ENCODE data around the gene LRRN1.

GRCh38 chr3:3875491-3875890 is 76.3 kb downstream of the LRRN1 start:
- TF ChIP-seq CTCF (conservative IDR thresholded peaks at IDR 0.05) (no peak), ZFX (IDR thresholded peaks at IDR 0.05) (no peak)
